ENCODE measurements around the gene C1R.
A peak's percentile ranks its signal among the peaks of the same experiment; 100 is the strongest.
"Not testable (repeated sequence)": the region's sequence is repeated elsewhere in the genome, so short reads cannot be mapped to it uniquely, and the experiment has no call there.

Gene C1R

GRCh38 chr12:7042842-7043241, 49.4 kb downstream of the C1R start:
- no peak overlapping the region for H3K4me3 ChIP-seq (replicated peaks; ENCODE audit: low read depth, low read length)
- peak; percentile 70 for DNase-seq (ENCODE audit: low read depth)
- peak; percentile 56 for TF ChIP-seq CTCF (IDR thresholded peaks at IDR 0.05; ENCODE audit: low read length, missing control alignments)

GRCh38 chr12:7039403-7039802, 52.8 kb downstream of the C1R start:
- no peak for TF ChIP-seq CTCF (IDR thresholded peaks at IDR 0.05; ENCODE audit: low read length, missing control alignments)
- H3K4me3 ChIP-seq (replicated peaks; ENCODE audit: low read depth, low read length), result no peak overlapping the region
- DNase-seq (ENCODE audit: low read depth), result no peak

- no peak for TF ChIP-seq CTCF (IDR thresholded peaks at IDR 0.05; ENCODE audit: low read length, missing control alignments)
- no peak overlapping the region for H3K4me3 ChIP-seq (replicated peaks; ENCODE audit: low read depth, low read length)
- DNase-seq (ENCODE audit: low read depth), result no peak
Measured at GRCh38 chr12:7038591-7038990, 53.7 kb downstream of the C1R start.

- not testable (repeated sequence) for H3K4me3 ChIP-seq (replicated peaks; ENCODE audit: low read depth, low read length); DNase-seq (ENCODE audit: low read depth)
Measured at GRCh38 chr12:7037411-7037810, 54.8 kb downstream of the C1R start.

- no peak for DNase-seq (ENCODE audit: low read depth)
- no peak for TF ChIP-seq CTCF (IDR thresholded peaks at IDR 0.05; ENCODE audit: low read length, missing control alignments)
- H3K4me3 ChIP-seq (replicated peaks; ENCODE audit: low read depth, low read length), result no peak overlapping the region
Measured at GRCh38 chr12:7035463-7035862, 56.8 kb downstream of the C1R start.

GRCh38 chr12:7034464-7034863, 57.8 kb downstream of the C1R start:
- TF ChIP-seq CTCF (IDR thresholded peaks at IDR 0.05; ENCODE audit: low read length, missing control alignments), result no peak
- no peak for DNase-seq (ENCODE audit: low read depth)
- no peak overlapping the region for H3K4me3 ChIP-seq (replicated peaks; ENCODE audit: low read depth, low read length)

GRCh38 chr12:7032990-7033389, 59.3 kb downstream of the C1R start:
- no peak overlapping the region for H3K4me3 ChIP-seq (replicated peaks; ENCODE audit: low read depth, low read length)
- DNase-seq (ENCODE audit: low read depth), result no peak
- TF ChIP-seq CTCF (IDR thresholded peaks at IDR 0.05; ENCODE audit: low read length, missing control alignments), result no peak

- no peak for DNase-seq (ENCODE audit: low read depth)
- no peak overlapping the region for H3K4me3 ChIP-seq (replicated peaks; ENCODE audit: low read depth, low read length)
- TF ChIP-seq CTCF (IDR thresholded peaks at IDR 0.05; ENCODE audit: low read length, missing control alignments), result no peak
Measured at GRCh38 chr12:7031306-7031705, 60.9 kb downstream of the C1R start.

Data from fibroblast of pulmonary artery (primary cell).